BJ (cell line): Measurements from ENCODE around the gene HNRNPD. TPM values are rescaled to one million over a fixed set of nuclear protein-coding genes. Genes with fewer than 3 reads are reported as not detected.
"Not testable (repeated sequence)": the region's sequence is repeated elsewhere in the genome, so short reads cannot be mapped to it uniquely, and the experiment has no call there.

Experiments
- CTCF ChIA-PET: fragments of 350-600 bp; formaldehyde crosslinking; extraction: SDS; loops from one replicate; lab custom pipeline; 2021; ENCODE audit warnings: antibody characterized with exemption, inconsistent platforms; lab: Yijun Ruan, JAX
- POLR2A ChIA-PET: fragments of 300-600 bp; sonication (Branson Sonifier 250); formaldehyde crosslinking; extraction: SDS; loops from one replicate; lab custom pipeline; 2021; ENCODE audit warnings: antibody characterized with exemption; lab: Charles Lee
- DNase-seq: peaks from one replicate; pipeline ENCODE4 v3.0.0-alpha.2; 2011; ENCODE audit warnings: low read depth
- H3K27me3 ChIP-seq: 2 replicates; pipeline ENCODE4 v1.6.0; 2011; ENCODE audit warnings: low read length; ENCODE audit not compliant: control insufficient read depth, insufficient read depth
- H3K36me3 ChIP-seq: 2 replicates; pipeline ENCODE4 v1.5.1; 2011; ENCODE audit warnings: low read length; ENCODE audit not compliant: control insufficient read depth, insufficient read depth
- H3K4me3 ChIP-seq: 2 replicates; pipeline ENCODE4 v1.5.1; 2011; ENCODE audit warnings: low read depth, mild to moderate bottlenecking, control low read depth, low read length
- CTCF ChIP-seq: IDR thresholded peaks from 2 replicates; pipeline ENCODE4 v1.5.1; 2011; ENCODE audit warnings: low read depth, mild to moderate bottlenecking, control low read depth, inconsistent platforms, low read length, moderate library complexity; ENCODE audit not compliant: insufficient read depth
- polyA plus RNA-seq: library from polyadenylated mRNA; depleted of rRNA; stranded (reverse); fragments of >200 nt; gene quantifications from 2 replicates; pipeline ENCODE4 v1.2.3, GENCODE V29; 2011

Gene HNRNPD
- polyA plus RNA-seq, 1 experiment, result 40.5 TPM

GRCh38 chr4:82354788-82355187 lies 19.0 kb downstream of the HNRNPD start:
- POLR2A ChIA-PET, result interaction anchor here (0.6 to 0.7 kb wide), 2 partner anchors 9 to 75 kb away, joined by 3 to 4 read pairs; partner anchors contain the start of gene HNRNPDL
- no peak for DNase-seq
- CTCF ChIA-PET, result interaction anchor here (1.1 kb wide), 1 partner anchor 73 kb away, joined by 3 read pairs; no protein-coding TSS in a partner anchor
- no peak overlapping the region for H3K4me3 ChIP-seq
- peaks cover 6% of the 10 kb centered on the region for H3K36me3 ChIP-seq
- no peak for TF ChIP-seq CTCF
- H3K27me3 ChIP-seq, result no peaks in the 10 kb centered on the region

GRCh38 chr4:82352825-82353366 lies 20.9 kb downstream of the HNRNPD start:
- ChIA-PET CTCF (no interaction called here), POLR2A (interaction anchor here (0.6 kb wide), 1 partner anchor 8 kb away, joined by 3 read pairs; no protein-coding TSS in a partner anchor)
- H3K4me3 ChIP-seq, result no peak overlapping the region
- H3K36me3 ChIP-seq, result peaks cover 6% of the 10 kb centered on the region
- TF ChIP-seq CTCF, result no peak
- no peak for DNase-seq
- no peaks in the 10 kb centered on the region for H3K27me3 ChIP-seq

DNA sequence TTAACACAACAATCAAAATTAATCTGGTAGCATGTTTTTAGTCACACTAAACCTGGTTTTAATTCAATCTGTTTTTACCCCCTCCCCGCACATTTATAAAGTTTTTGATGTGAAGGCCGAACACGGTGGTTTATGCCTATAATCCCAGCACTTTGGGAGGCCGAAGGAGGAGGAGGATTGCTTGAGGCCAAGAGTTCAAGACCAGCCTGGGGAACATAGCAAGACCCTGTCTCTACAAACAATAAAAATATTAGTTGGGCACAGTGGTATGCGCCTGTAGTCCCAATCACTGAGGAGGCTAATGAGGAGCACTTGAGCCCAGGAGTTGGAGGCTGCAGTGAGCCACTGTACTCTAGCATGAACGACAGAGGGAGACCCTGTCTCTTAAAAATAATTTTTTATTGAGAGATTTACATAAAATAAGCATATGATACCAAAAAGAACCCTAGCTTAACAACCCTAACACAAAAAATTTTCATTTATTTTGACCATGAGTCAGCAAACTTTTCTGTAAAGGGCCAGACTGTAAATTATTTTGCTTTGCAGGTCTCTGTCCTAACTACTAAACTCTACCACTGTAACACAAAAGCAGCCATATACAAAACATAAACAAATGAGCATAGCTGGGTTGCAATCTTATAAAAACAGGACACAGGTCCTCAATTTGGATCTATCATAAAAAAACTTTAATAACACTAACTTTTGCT lies 21.5 kb downstream of the HNRNPD start:
- Histone ChIP-seq H3K4me3 (no peak overlapping the region), H3K27me3 (no peaks in the 10 kb centered on the region), H3K36me3 (peaks cover 7% of the 10 kb centered on the region)
- CTCF ChIA-PET, result interaction anchor here (1.0 kb wide), 1 partner anchor 13 kb away, joined by 3 read pairs; no protein-coding TSS in a partner anchor
- TF ChIP-seq CTCF, result no peak
- POLR2A ChIA-PET, result interaction anchor here (0.6 kb wide), 1 partner anchor 8 kb away, joined by 3 read pairs; no protein-coding TSS in a partner anchor
- no peak for DNase-seq

GRCh38 chr4:82346126-82346525 lies 27.7 kb downstream of the HNRNPD start:
- ChIA-PET POLR2A (no interaction called here), CTCF (no interaction called here)
- no peak overlapping the region for H3K4me3 ChIP-seq
- DNase-seq, result no peak
- 0 out of 2 replicates have a peak, but pooled peaks cover 3% of the 10 kb centered on the region for H3K36me3 ChIP-seq
- no peak for TF ChIP-seq CTCF
- no peaks in the 10 kb centered on the region for H3K27me3 ChIP-seq

- Histone ChIP-seq H3K36me3 (no peaks in the 10 kb centered on the region), H3K27me3 (no peaks in the 10 kb centered on the region), H3K4me3 (no peak overlapping the region)
- ChIA-PET POLR2A (no interaction called here), CTCF (no interaction called here)
- no peak for DNase-seq
- no peak for TF ChIP-seq CTCF
Observed at GRCh38 chr4:82335043-82335442, 38.7 kb downstream of the HNRNPD start.

DNA sequence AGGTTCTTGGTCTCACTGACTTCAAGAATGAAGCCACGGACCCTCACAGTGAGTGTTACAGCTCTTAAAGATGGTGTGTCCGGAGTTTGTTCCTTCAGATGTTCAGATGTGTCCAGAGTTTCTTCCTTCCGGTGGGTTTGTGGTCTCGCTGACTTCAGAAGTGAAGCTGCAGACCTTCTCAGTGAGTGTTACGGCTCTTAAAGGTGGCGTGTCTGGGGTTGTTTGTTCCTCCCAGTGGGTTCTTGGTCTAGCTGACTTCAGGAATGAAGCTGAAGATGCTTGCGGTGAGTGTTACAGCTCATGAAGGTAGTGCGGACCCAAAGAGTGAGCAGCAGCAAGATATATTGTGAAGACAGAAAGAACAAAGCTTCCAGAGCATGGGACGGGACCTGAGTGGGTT lies 40.1 kb downstream of the HNRNPD start:
- H3K36me3 ChIP-seq, H3K27me3 ChIP-seq, H3K4me3 ChIP-seq, CTCF ChIA-PET, DNase-seq, POLR2A ChIA-PET: not testable (repeated sequence)
